ENCODE data around the gene FBXO7.

The FBXO7 gene

GRCh38 chr22:32536352-32536751 is 61.7 kb downstream of the FBXO7 start:
- DNase-seq (ENCODE audit: low read depth): no peak
- H3K4me3 ChIP-seq (ENCODE audit: control insufficient read depth, low read depth, low read length): no peak overlapping the region
- no peak for TF ChIP-seq CTCF (conservative IDR thresholded peaks at IDR 0.05; ENCODE audit: control insufficient read depth, insufficient read depth, low read depth, low read length)

- TF ChIP-seq CTCF (conservative IDR thresholded peaks at IDR 0.05; ENCODE audit: control insufficient read depth, insufficient read depth, low read depth, low read length): no peak
- H3K4me3 ChIP-seq (ENCODE audit: control insufficient read depth, low read depth, low read length): no peak overlapping the region
- no peak for DNase-seq (ENCODE audit: low read depth)
These were observed 63.9 kb downstream of the FBXO7 start for GRCh38 chr22:32538521-32538920.

GRCh38 chr22:32539631-32540421 is 65.2 kb downstream of the FBXO7 start:
- no peak for DNase-seq (ENCODE audit: low read depth)
- TF ChIP-seq CTCF (conservative IDR thresholded peaks at IDR 0.05; ENCODE audit: control insufficient read depth, insufficient read depth, low read depth, low read length): no peak

GRCh38 chr22:32541481-32541880 is 66.9 kb downstream of the FBXO7 start:
- TF ChIP-seq CTCF (conservative IDR thresholded peaks at IDR 0.05; ENCODE audit: control insufficient read depth, insufficient read depth, low read depth, low read length): no peak
- no peak for DNase-seq (ENCODE audit: low read depth)

More at GRCh38 chr22:32539631-32540421, 65.2 kb downstream of the FBXO7 start:
- no peak overlapping the region for H3K4me3 ChIP-seq (ENCODE audit: control insufficient read depth, low read depth, low read length)

GRCh38 chr22:32542066-32542676 is 67.6 kb downstream of the FBXO7 start:
- DNase-seq (ENCODE audit: low read depth): no peak
- H3K4me3 ChIP-seq (ENCODE audit: control insufficient read depth, low read depth, low read length): no peak overlapping the region
- TF ChIP-seq CTCF (conservative IDR thresholded peaks at IDR 0.05; ENCODE audit: control insufficient read depth, insufficient read depth, low read depth, low read length): no peak

More at GRCh38 chr22:32541481-32541880, 66.9 kb downstream of the FBXO7 start:
- no peak overlapping the region for H3K4me3 ChIP-seq (ENCODE audit: control insufficient read depth, low read depth, low read length)

GRCh38 chr22:32542677-32543357 is 68.2 kb downstream of the FBXO7 start:
- TF ChIP-seq CTCF (conservative IDR thresholded peaks at IDR 0.05; ENCODE audit: control insufficient read depth, insufficient read depth, low read depth, low read length): no peak
- H3K4me3 ChIP-seq (ENCODE audit: control insufficient read depth, low read depth, low read length): no peak overlapping the region
- no peak for DNase-seq (ENCODE audit: low read depth)
